Measurements from ENCODE around the gene CDC27.

- TF ChIP-seq, protein P1, sequence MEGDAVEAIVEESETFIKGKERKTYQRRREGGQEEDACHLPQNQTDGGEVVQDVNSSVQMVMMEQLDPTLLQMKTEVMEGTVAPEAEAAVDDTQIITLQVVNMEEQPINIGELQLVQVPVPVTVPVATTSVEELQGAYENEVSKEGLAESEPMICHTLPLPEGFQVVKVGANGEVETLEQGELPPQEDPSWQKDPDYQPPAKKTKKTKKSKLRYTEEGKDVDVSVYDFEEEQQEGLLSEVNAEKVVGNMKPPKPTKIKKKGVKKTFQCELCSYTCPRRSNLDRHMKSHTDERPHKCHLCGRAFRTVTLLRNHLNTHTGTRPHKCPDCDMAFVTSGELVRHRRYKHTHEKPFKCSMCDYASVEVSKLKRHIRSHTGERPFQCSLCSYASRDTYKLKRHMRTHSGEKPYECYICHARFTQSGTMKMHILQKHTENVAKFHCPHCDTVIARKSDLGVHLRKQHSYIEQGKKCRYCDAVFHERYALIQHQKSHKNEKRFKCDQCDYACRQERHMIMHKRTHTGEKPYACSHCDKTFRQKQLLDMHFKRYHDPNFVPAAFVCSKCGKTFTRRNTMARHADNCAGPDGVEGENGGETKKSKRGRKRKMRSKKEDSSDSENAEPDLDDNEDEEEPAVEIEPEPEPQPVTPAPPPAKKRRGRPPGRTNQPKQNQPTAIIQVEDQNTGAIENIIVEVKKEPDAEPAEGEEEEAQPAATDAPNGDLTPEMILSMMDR (conservative IDR thresholded peaks at IDR 0.05; ENCODE audit: low read length), result no peak
- TF ChIP-seq EZH2phosphoT487 (IDR thresholded peaks at IDR 0.05; ENCODE audit: borderline replicate concordance, low read depth, low read length), result no peak
Observed at GRCh38 chr17:47170710-47171109, 18.4 kb downstream of the CDC27 start.

Measured in OCI-LY7 (cell line).